Lower leg skin (tissue), 3 donors: ENCODE measurements around the gene NPIPA3.
"Not testable (repeated sequence)": the region's sequence is repeated elsewhere in the genome, so short reads cannot be mapped to it uniquely, and the experiment has no call there.

Experiments used
- CTCF ChIP-seq, 3 donors: fragments of 450-650 bp; IDR thresholded peaks; one replicate each; pipeline ENCODE4 v1.5.1; 2016; ENCODE audit warnings: antibody characterized with exemption in 3 of 3, mild to moderate bottlenecking in 3 of 3, moderate library complexity in 2 of 3
- POLR2A ChIP-seq, 2 donors: fragments of 450-650 bp; IDR thresholded peaks; one replicate each; pipeline ENCODE4 v1.6.1; 2016 to 2017; ENCODE audit warnings: antibody characterized with exemption in 2 of 2, mild to moderate bottlenecking in 1 of 2, moderate library complexity in 1 of 2

GRCh38 chr16:14701859-14702258 lies 1.4 kb upstream of the NPIPA3 start:
- not testable (repeated sequence) for TF ChIP-seq POLR2A, CTCF (IDR thresholded peaks at IDR 0.05)
